GM12878 (cell line): Measurements from ENCODE around the gene SNX32. TPM values are rescaled to one million over a fixed set of nuclear protein-coding genes. Genes with fewer than 3 reads are reported as not detected.
A peak's percentile ranks its signal among the peaks of the same experiment; 100 is the strongest.

Experiments
- ATAC-seq: fragments of 200-7000 bp; cut with Tn5 transposase; 3 replicates; pipeline ENCODE4 v1.9.1; 2020; ENCODE audit warnings: mild to moderate bottlenecking, moderate library complexity
- Bru-seq: library from RNA; stranded (reverse); fragments of 400-500 nt; gene quantifications from one replicate; lab custom pipeline; 2021; lab: Mats Ljungman, UMichigan
- BruChase-seq, 2 experiments: library from RNA; stranded (reverse); fragments of 400-500 nt; gene quantifications; one replicate each; lab custom pipeline; 2021; lab: Mats Ljungman, UMichigan
- BruUV-seq: library from RNA; stranded (reverse); fragments of 400-500 nt; replicated peaks from 2 replicates; lab custom pipeline; 2021; lab: Mats Ljungman, UMichigan
- CTCF ChIA-PET: fragments of 300-600 bp; sonication (Branson Sonifier 250); formaldehyde crosslinking; extraction: SDS; loops from one replicate; lab custom pipeline; 2021; ENCODE audit warnings: inconsistent platforms; lab: Yijun Ruan, JAX
- POLR2A ChIA-PET: fragments of 350-600 bp; formaldehyde crosslinking; extraction: SDS; loops from one replicate; lab custom pipeline; 2021; ENCODE audit warnings: inconsistent platforms; lab: Charles Lee
- RAD21 ChIA-PET: fragments of 300-600 bp; sonication (Branson Sonifier 250); formaldehyde crosslinking; loops from one replicate; lab custom pipeline; 2023; ENCODE audit warnings: antibody characterized with exemption; ENCODE audit not compliant: unreplicated experiment; lab: Charles Lee
- SMC1A ChIA-PET: fragments of 300-600 bp; sonication (Branson Sonifier 250); formaldehyde crosslinking; loops from one replicate; lab custom pipeline; 2023; ENCODE audit not compliant: unreplicated experiment, uncharacterized antibody; lab: Charles Lee
- DNase-seq: peaks from one replicate; pipeline ENCODE4 v3.0.0-alpha.2; 2011; ENCODE audit warnings: low read depth, low spot score
- FAIRE-seq: peaks from 3 replicates; lab custom pipeline; 2011; peaks lifted over from hg19 to GRCh38; lab: Jason Lieb, UNC
- H2AFZ ChIP-seq: 2 replicates; pipeline ENCODE4 v1.6.0; 2011; ENCODE audit warnings: low read depth, low read length, control low read depth; ENCODE audit not compliant: control insufficient read depth
- H3K27ac ChIP-seq: 2 replicates; pipeline ENCODE4 v1.5.1; 2011; ENCODE audit warnings: control low read depth; ENCODE audit not compliant: control insufficient read depth, insufficient read depth
- H3K27me3 ChIP-seq, 2 experiments: replicated peaks in 1 of 2; 2 replicates each; pipeline versions ENCODE4 v1.6.0 to v1.6.1; 2011; ENCODE audit warnings: low read length in 1 of 2; ENCODE audit not compliant: control insufficient read depth in 2 of 2, insufficient read depth in 2 of 2
- H3K36me3 ChIP-seq, 2 experiments: 2 replicates each; pipeline ENCODE4 v1.5.1; 2011; ENCODE audit warnings: low read length in 1 of 2; ENCODE audit not compliant: control insufficient read depth in 2 of 2, insufficient read depth in 2 of 2
- H3K4me1 ChIP-seq: 2 replicates; pipeline ENCODE4 v1.6.1; 2011; ENCODE audit warnings: mild to moderate bottlenecking, low read length, moderate library complexity, mixed read lengths; ENCODE audit not compliant: control insufficient read depth, insufficient read depth
- H3K4me2 ChIP-seq: 2 replicates; pipeline ENCODE4 v1.6.0; 2011; ENCODE audit warnings: control low read depth; ENCODE audit not compliant: control insufficient read depth, insufficient read depth
- H3K4me3 ChIP-seq: fragments of 200-600 bp; sonication (generic); 2 replicates; pipeline ENCODE4 v1.5.1; 2016
- H3K79me2 ChIP-seq: 2 replicates; pipeline ENCODE4 v1.6.0; 2011; ENCODE audit warnings: low read length; ENCODE audit not compliant: control insufficient read depth, insufficient read depth
- H3K9ac ChIP-seq: 2 replicates; pipeline ENCODE4 v1.8.0; 2011; ENCODE audit warnings: low read length, control low read depth, mixed read lengths; ENCODE audit not compliant: control insufficient read depth, insufficient read depth
- H3K9me3 ChIP-seq: replicated peaks from 3 replicates; pipeline ENCODE4 v1.5.1; 2011; ENCODE audit warnings: mild to moderate bottlenecking, low read length; ENCODE audit not compliant: control insufficient read depth, insufficient read depth
- H4K20me1 ChIP-seq: 2 replicates; pipeline ENCODE4 v1.6.0; 2011; ENCODE audit not compliant: control insufficient read depth, insufficient read depth
- CBX3 ChIP-seq: fragments of 200-600 bp; sonication (generic); IDR thresholded peaks from 2 replicates; pipeline ENCODE4 v1.6.1; 2016; ENCODE audit warnings: low read depth, borderline replicate concordance
- E2F4 ChIP-seq: IDR thresholded peaks from 2 replicates; pipeline ENCODE4 v1.6.1; 2012; ENCODE audit warnings: low read depth, low read length, improper control_type of control experiment
- E4F1 ChIP-seq: fragments of 450-650 bp; IDR thresholded peaks from 2 replicates; pipeline ENCODE4 v1.6.1; 2018; ENCODE audit warnings: borderline replicate concordance, mild to moderate bottlenecking; ENCODE audit not compliant: partially characterized antibody
- EGR1 ChIP-seq, 2 experiments: IDR thresholded peaks; 1 replicate in 1 of 2; 2 replicates in 1 of 2; pipeline ENCODE4 v1.6.1; 2011 to 2012; ENCODE audit warnings: low read depth in 2 of 2, low read length in 2 of 2, borderline replicate concordance in 1 of 2, mild to moderate bottlenecking in 1 of 2, moderate library complexity in 1 of 2
- HDAC2 ChIP-seq: fragments of 200-600 bp; sonication (generic); IDR thresholded peaks from 2 replicates; pipeline ENCODE4 v1.6.1; 2017
- MXI1 ChIP-seq: fragments of 150-350 bp; IDR thresholded peaks from 2 replicates; pipeline ENCODE4 v1.6.1; 2011; ENCODE audit warnings: low read depth, mild to moderate bottlenecking, inconsistent platforms, low read length, improper control_type of control experiment
- NFYA ChIP-seq: IDR thresholded peaks from 2 replicates; pipeline ENCODE4 v1.6.1; 2011; ENCODE audit warnings: low read depth, mild to moderate bottlenecking, low read length, improper control_type of control experiment, borderline replicate concordance
- ZBTB40 ChIP-seq: fragments of 450-650 bp; IDR thresholded peaks from 2 replicates; pipeline ENCODE4 v1.6.1; 2016; ENCODE audit warnings: mild to moderate bottlenecking, moderate library complexity, borderline replicate concordance
- WGBS: methylation state at CpG from one replicate; pipeline ENCODE4 v1.1.6; 2016; ENCODE audit warnings: low lambda C conversion rate; ENCODE audit not compliant: insufficient replicate concordance, insufficient coverage; ENCODE audit errors: missing lambda C conversion rate; 5-methylcytosine and 5-hydroxymethylcytosine counted together
- in situ Hi-C: fragments of 300-500 bp; cut with MboI; formaldehyde crosslinking; loops from 9 replicates; pipeline ENCODE4 v1.14.3; 2018; ENCODE audit warnings: mixed read lengths
- intact Hi-C: fragments of 100-400 bp; cut with micrococcal nuclease; formaldehyde crosslinking; loops from one replicate; pipeline ENCODE4 v1.14.2; 2022; ENCODE audit not compliant: unreplicated experiment
- long read RNA-seq, 2 experiments: library from polyadenylated mRNA; unstranded; transcript quantifications; one replicate each; pipeline ENCODE4 v2.0.0, GENCODE V29; 2019 to 2020
- polyA minus RNA-seq, 3 experiments: library from RNA; depleted of rRNA, polyadenylated mRNA; stranded (reverse); fragments of >200 nt; gene quantifications; 2 replicates each; pipeline ENCODE4 v1.2.3, GENCODE V29; 2011
- polyA plus RNA-seq, 11 experiments: library from polyadenylated mRNA; depleted of rRNA in 4 of 11; unstranded in 6 of 11; stranded (reverse) in 5 of 11; fragments of >200 nt; fragmentation: Nextera tagmentation in 4 of 11; fragmentation: Illumina TruSeq in 1 of 11; extraction: Ambion mirVana in 4 of 11; extraction: Trizol in 1 of 11; gene quantifications; 1 replicate in 1 of 11; 2 replicates in 10 of 11; pipeline versions ENCODE4 v1.2.1 to v1.2.3, GENCODE V29; 2011 to 2016; ENCODE audit warnings: inconsistent platforms in 2 of 11, missing spikeins in 2 of 11, low read depth in 1 of 11
- total RNA-seq, 4 experiments: library from RNA; depleted of rRNA in 3 of 4; stranded (reverse); fragments of >200 nt in 3 of 4; fragmentation: Illumina TruSeq in 1 of 4; extraction: Trizol in 1 of 4; gene quantifications; 2 replicates each; pipeline versions ENCODE4 v1.2.1 to v1.2.3, GENCODE V29; 2013 to 2021

Gene SNX32
- 0.51 and 0.54 TPM in 2 replicates for total RNA-seq (2013; cell fraction: nucleolus; rRNA removed)
- total RNA-seq (2014; rRNA removed) = 0.11 and 0.54 TPM in 2 replicates
- total RNA-seq (2014; rRNA removed; fragmentation: Illumina TruSeq; extraction: Trizol) = not detected in 2 replicates
- 0.16 and 0.41 TPM in 2 replicates for total RNA-seq (2021)
- 0.96 TPM for polyA plus RNA-seq (2011; ENCODE audit: low read depth)
- 0.05 TPM in 1 of 2 replicates, not detected in the other for polyA plus RNA-seq (2011; rRNA removed)
- 0.08 and 0.10 TPM in 2 replicates for polyA plus RNA-seq (2011; cell fraction: cytosol; rRNA removed)
- polyA plus RNA-seq (2011; cell fraction: nucleus; rRNA removed) = 0.57 and 0.93 TPM in 2 replicates
- 1.5 TPM in 2 replicates for polyA plus RNA-seq (2012)
- polyA plus RNA-seq (2014; fragmentation: Illumina TruSeq; extraction: Trizol) = 0.21 TPM in 1 of 2 replicates, not detected in the other
- polyA plus RNA-seq (2014; fragmentation: Nextera tagmentation; extraction: Ambion mirVana) = under 1 TPM; 0.04 to 0.06 TPM
- 0.10 and 0.36 TPM in 2 replicates for polyA plus RNA-seq (2014; rRNA removed)
- 1 to 10 TPM in 1 of 2 experiments, under 1 TPM in 1; 0.67 to 1.5 TPM for polyA plus RNA-seq (2016; fragmentation: Nextera tagmentation; extraction: Ambion mirVana)
- not detected in 2 replicates for polyA minus RNA-seq (2011; rRNA and poly(A)+ RNA removed)
- polyA minus RNA-seq (2011; cell fraction: cytosol; rRNA and poly(A)+ RNA removed) = not detected in 2 replicates
- 0.19 and 0.24 TPM in 2 replicates for polyA minus RNA-seq (2011; cell fraction: nucleus; rRNA and poly(A)+ RNA removed)
- Bru-seq, nascent RNA = percentile 38 among the genes with signal in this experiment
- BruChase-seq, experiment 1, labeled RNA remaining after a 6-hour chase = percentile 42 among the genes with signal in this experiment
- percentile 34 among the genes with signal in this experiment for BruChase-seq, experiment 2, labeled RNA remaining after a 2-hour chase
- long read RNA-seq, experiment 1 = 0 reads
- long read RNA-seq, experiment 2 = 0 reads

GRCh38 chr11:65833297-65834030 lies at the start of gene SNX32:
SNX32 (plus strand) TSS chr11:65833963; CDS start chr11:65834066, 103 bp downstream.
- peak within 1 kb of the TSS; percentile 94 for H3K4me2 ChIP-seq
- H3K27ac ChIP-seq = peak within 1 kb of the TSS; percentile 52; the same call in 1 of the 2 replicates
- ATAC-seq (peak; percentile 100), DNase-seq (peak; percentile 73), FAIRE-seq (peak; percentile 99)
- H3K79me2 ChIP-seq = no peaks in the 10 kb centered on the region
- no peaks in the 10 kb centered on the region for H4K20me1 ChIP-seq
- H2AFZ ChIP-seq = peak within 1 kb of the TSS; percentile 98
- peaks cover 15% of the 10 kb centered on the region for H3K4me1 ChIP-seq
- H3K9ac ChIP-seq = peak within 1 kb of the TSS; percentile 60; the same call in 1 of the 2 replicates
- 8% methylated on average over 55 of the region's 63 CpGs for WGBS
- ChIA-PET POLR2A (interaction anchor here (0.6 to 2.7 kb wide), 6 partner anchors 10 to 55 kb away, joined by 3 to 18 read pairs (median 5); partner anchors contain the start of genes CFL1, FIBP and MUS81), RAD21 (interaction anchor here (1.0 to 2.0 kb wide), 3 partner anchors 26 to 55 kb away, joined by 3 to 4 read pairs (median 3); partner anchors contain the start of gene FIBP), CTCF (interaction anchor here (1.0 to 3.0 kb wide), 10 partner anchors 15 to 212 kb away, joined by 3 to 19 read pairs (median 6); no protein-coding TSS in a partner anchor), SMC1A (interaction anchor here (1.1 to 1.9 kb wide), 6 partner anchors 10 to 207 kb away, joined by 3 to 5 read pairs (median 3); no protein-coding TSS in a partner anchor)
- H3K9me3 ChIP-seq = no peaks in the 10 kb centered on the region
- intact Hi-C loops = no loop called here
- H3K36me3 ChIP-seq = no peaks in the 10 kb centered on the region
- BruUV-seq = no TSS peak
- H3K4me3 ChIP-seq = peak within 1 kb of the TSS; percentile 64
- peaks cover 0 to 7% of the 10 kb centered on the region in 2 experiments; a peak in 1 of 4 replicates for H3K27me3 ChIP-seq
- in situ Hi-C loops = no loop called here
- TF ChIP-seq MXI1 = peak; percentile 78; the same call in 1 of the 2 replicates
- TF ChIP-seq ZBTB40 = peak; percentile 50; the same call in 1 of the 2 replicates
- no peak for TF ChIP-seq CBX3
- TF ChIP-seq HDAC2 = no peak
- no peak for TF ChIP-seq E2F4
- TF ChIP-seq NFYA = peak; percentile 39; the same call in 1 of the 2 replicates
- peak in 1 of 2 experiments; percentile 79; a peak in 2 of 3 replicates for TF ChIP-seq EGR1 (IDR thresholded peaks at IDR 0.05; ENCODE audit: borderline replicate concordance in 1 of 2, low read depth in 2 of 2, low read length in 2 of 2)
- TF ChIP-seq E4F1 = peak; percentile 92
